ENCODE measurements around the gene TPP2.
A peak's percentile ranks its signal among the peaks of the same experiment; 100 is the strongest.

TPP2 gene

GRCh38 chr13:102597029-102597961 is 509 bp downstream of the TPP2 start:
- DNase-seq = peak; percentile 30

GRCh38 chr13:102598061-102598460 is 1.3 kb downstream of the TPP2 start:
- DNase-seq = no peak

- peak; percentile 24 for DNase-seq
Measured at GRCh38 chr13:102599426-102600012, 2.7 kb downstream of the TPP2 start.

- DNase-seq = no peak
Measured at GRCh38 chr13:102606537-102607309, 9.9 kb downstream of the TPP2 start.

- no peak for DNase-seq
Measured at GRCh38 chr13:102608974-102609373, 12.2 kb downstream of the TPP2 start.

GRCh38 chr13:102609696-102610095 is 12.9 kb downstream of the TPP2 start:
- no peak for DNase-seq

- no peak for DNase-seq
Measured at GRCh38 chr13:102610296-102610895, 13.6 kb downstream of the TPP2 start.

DNA sequence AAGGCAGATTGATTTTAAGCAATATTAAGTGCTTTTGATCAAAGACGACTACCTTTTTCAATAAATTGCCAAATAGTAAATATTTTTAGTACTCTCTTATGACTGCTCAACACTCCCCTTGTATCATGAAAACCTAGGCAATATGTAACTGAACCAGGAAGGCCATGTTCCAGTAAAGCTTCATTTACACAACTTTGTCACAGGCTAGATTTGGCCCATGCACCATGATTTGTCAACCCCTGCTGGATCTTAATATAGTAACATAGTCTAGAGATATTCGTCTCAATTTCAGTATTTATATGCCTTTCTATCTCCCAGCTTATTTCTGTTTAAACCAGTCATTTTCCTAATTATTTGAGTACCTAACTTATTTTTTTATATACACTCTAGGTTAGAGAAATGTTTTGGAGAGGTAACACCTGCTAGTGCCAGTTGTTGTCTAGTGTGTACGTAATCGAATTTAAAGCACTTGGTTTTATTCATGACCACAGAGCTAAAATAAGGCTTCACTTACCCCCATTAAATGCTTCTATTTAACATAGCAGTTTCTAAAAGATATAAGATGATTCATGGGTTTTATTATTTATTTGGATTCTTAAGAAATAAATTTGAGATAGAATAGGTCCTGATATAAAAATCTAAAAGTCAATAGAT is 21.0 kb downstream of the TPP2 start:
- no peak for DNase-seq

- no peak for DNase-seq
Measured at GRCh38 chr13:102620516-102620915, 23.7 kb downstream of the TPP2 start.

- DNase-seq = no peak
Measured at GRCh38 chr13:102626928-102627327, 30.1 kb downstream of the TPP2 start.

DNA sequence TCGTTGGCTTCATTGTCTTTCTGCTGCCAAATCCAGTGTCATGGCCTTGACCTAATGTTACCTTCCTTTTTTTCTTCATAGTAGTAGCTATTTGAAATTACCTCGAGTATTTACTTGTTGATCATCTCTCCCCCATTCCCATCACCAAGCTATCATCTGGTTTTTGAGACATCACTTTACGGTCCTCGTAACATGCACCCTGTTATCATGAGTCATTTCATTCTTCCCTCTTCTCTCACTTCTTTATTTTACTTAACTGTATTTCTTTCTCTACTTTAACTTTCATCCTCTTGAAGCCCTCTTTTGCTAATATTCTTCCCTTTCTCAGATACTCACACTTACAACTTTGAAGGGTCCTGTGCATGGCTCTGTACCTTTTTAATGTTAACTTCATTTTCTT is 31.8 kb downstream of the TPP2 start:
- no peak for DNase-seq

DNA sequence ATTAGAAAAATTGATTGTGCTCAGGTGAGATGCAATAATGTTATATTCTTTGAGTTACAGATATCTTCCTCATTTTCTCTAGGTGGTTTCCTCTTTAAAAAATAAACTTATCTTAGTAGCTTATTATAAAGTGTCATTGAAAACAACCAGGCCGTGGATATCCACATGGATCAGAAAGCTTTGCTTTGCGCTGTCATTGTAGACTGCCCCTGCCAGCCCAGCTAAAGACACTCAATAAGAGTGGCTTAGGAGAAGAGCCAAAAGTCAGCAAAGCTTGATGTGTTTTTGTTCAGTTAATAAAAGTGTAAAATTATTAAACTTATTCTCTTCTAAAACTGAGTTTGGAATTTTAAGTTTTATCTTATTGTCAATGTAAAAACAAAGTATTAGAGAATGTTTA is 34.4 kb downstream of the TPP2 start:
- DNase-seq = no peak

DNA sequence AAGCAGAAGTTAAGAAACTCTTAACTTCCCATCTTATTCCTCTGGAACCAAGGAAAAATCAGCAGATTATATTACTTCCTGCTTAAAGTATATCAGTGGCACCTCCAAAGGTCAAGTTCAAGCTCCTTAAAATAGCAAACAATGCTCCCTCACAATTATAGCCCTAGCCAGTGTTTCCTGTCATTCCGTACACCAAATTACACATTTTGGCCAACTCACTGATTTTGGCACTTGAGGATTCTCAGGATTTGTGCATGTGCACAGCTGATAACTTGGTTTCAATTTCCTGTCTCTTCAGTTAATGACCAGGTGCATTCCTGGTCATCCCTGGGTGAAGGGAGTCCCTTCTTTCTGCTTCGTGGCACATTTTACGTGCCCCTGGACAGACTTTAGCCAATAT is 42.0 kb downstream of the TPP2 start:
- DNase-seq = no peak

DNA sequence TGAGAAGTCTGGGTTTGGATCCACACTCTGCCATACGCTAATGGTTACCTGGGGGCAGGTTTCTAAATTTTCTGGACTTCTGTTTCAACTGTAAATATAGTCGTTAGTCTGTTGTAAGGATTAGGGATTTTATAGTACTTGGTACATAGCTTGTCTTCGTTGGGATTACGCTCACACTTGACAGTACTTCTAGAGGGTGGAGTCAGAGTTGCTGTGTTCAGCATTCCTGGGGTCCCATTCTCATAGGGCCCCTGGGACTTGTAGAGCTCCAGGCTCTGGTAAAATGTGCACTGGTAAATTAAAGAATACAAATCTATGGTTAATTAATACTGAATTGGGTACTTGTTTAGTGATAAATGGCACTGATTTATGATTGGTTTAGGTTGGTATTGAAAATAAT is 45.2 kb downstream of the TPP2 start:
- DNase-seq = no peak

- DNase-seq = no peak
Measured at GRCh38 chr13:102642475-102642874, 45.7 kb downstream of the TPP2 start.

GRCh38 chr13:102643656-102644055 is 46.9 kb downstream of the TPP2 start:
- DNase-seq = no peak

GRCh38 chr13:102645701-102646100 is 48.9 kb downstream of the TPP2 start:
- no peak for DNase-seq

GRCh38 chr13:102648046-102648445 is 51.3 kb downstream of the TPP2 start:
- no peak for DNase-seq

- no peak for DNase-seq
Measured at GRCh38 chr13:102650444-102650843, 53.7 kb downstream of the TPP2 start.

GRCh38 chr13:102651392-102651791 is 54.6 kb downstream of the TPP2 start:
- DNase-seq = no peak

GRCh38 chr13:102651892-102652291 is 55.1 kb downstream of the TPP2 start:
- DNase-seq = no peak

- no peak for DNase-seq
Measured at GRCh38 chr13:102654756-102655155, 58.0 kb downstream of the TPP2 start.

DNA sequence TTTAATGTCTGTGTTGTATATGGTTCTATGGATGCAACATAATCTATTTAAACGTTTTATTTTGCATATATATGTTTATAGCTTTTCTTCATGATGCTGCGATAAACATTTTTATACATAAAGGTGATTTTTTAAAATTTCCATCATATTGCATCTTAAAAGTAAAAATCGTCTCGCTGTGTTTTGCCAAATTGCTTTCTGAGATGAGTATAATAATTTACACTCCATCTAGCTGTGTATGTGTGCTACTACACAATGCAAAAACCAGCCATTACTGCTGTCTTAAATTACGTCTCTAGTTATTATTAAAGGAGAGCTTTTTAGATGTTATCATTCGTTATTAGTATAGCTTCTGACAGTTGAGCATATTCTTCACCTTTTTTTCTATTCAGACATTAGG is 60.8 kb downstream of the TPP2 start:
- DNase-seq = no peak

Data from activated CD4-positive, alpha-beta T cell treated with anti-CD3 and anti-CD28 coated beads, Interleukin-2, Interleukin-6, amounts not matched to agents 100 ng/mL and 50 ng/mL, durations not matched to agents 16 hours and 8 hours (primary cell).